SK-N-MC (cell line): ENCODE measurements around the gene TNFAIP2.
A peak's percentile ranks its signal among the peaks of the same experiment; 100 is the strongest.

Source experiments
- EZH2 ChIP-seq: fragments of 200-600 bp; sonication (generic); IDR thresholded peaks from one replicate; pipeline ENCODE4 v1.6.1; 2017; ENCODE audit warnings: antibody characterized with exemption
- FOXP2 ChIP-seq: optimal IDR thresholded peaks from 2 replicates; pipeline ENCODE3; 2011; ENCODE audit warnings: mild to moderate bottlenecking, moderate library complexity; ENCODE audit not compliant: insufficient read depth; ENCODE audit errors: extremely low read length, control extremely low read depth
- POLR2AphosphoS5 ChIP-seq: IDR thresholded peaks from 2 replicates; pipeline ENCODE4 v1.6.1; 2012; ENCODE audit warnings: mild to moderate bottlenecking, low read depth, low read length, borderline replicate concordance

GRCh38 chr14:103099081-103099732 is 24.1 kb upstream of the TNFAIP2 start:
- TF ChIP-seq EZH2 (no peak), POLR2AphosphoS5 (no peak), FOXP2 (peak; percentile 51)
